ENCODE measurements around the gene AFAP1. TPM values are rescaled to one million over a fixed set of nuclear protein-coding genes. Genes with fewer than 3 reads are reported as not detected.

Gene AFAP1
- total RNA-seq, 1 donor from 2014 or later = 28.7 TPM

- no peak for ATAC-seq
- no peaks in the 10 kb centered on the region for H3K27me3 ChIP-seq
- H3K9me3 ChIP-seq = no peaks in the 10 kb centered on the region
- no peak overlapping the region for H3K4me3 ChIP-seq
- TF ChIP-seq CTCF (IDR thresholded peaks at IDR 0.05) = no peak
- no peaks in the 10 kb centered on the region for H3K36me3 ChIP-seq
- DNase-seq = no peak
- peaks cover 37% of the 10 kb centered on the region for H3K4me1 ChIP-seq
- no peak overlapping the region for H3K27ac ChIP-seq
- intact Hi-C loops (cut with DNase I) = no loop called here
Measured at GRCh38 chr4:7902826-7903225, 36.8 kb downstream of the AFAP1 start.

- intact Hi-C loops (cut with DNase I) = no loop called here
- Histone ChIP-seq H3K4me3 (no peak overlapping the region), H3K36me3 (no peaks in the 10 kb centered on the region), H3K4me1 (peaks cover 37% of the 10 kb centered on the region), H3K9me3 (no peaks in the 10 kb centered on the region), H3K27ac (no peak overlapping the region), H3K27me3 (no peaks in the 10 kb centered on the region)
- no peak for TF ChIP-seq CTCF (IDR thresholded peaks at IDR 0.05)
- DNase-seq (no peak), ATAC-seq (no peak)
Measured at GRCh38 chr4:7902101-7902553, 37.5 kb downstream of the AFAP1 start.

- no peak overlapping the region for H3K4me3 ChIP-seq
- H3K9me3 ChIP-seq = no peaks in the 10 kb centered on the region
- no peak for TF ChIP-seq CTCF (IDR thresholded peaks at IDR 0.05)
- ATAC-seq = no peak
- no peaks in the 10 kb centered on the region for H3K36me3 ChIP-seq
- intact Hi-C loops (cut with DNase I) = no loop called here
- H3K4me1 ChIP-seq = peaks cover 33% of the 10 kb centered on the region
- no peak overlapping the region for H3K27ac ChIP-seq
- no peaks in the 10 kb centered on the region for H3K27me3 ChIP-seq
- no peak for DNase-seq
Measured at GRCh38 chr4:7901311-7901885, 38.3 kb downstream of the AFAP1 start.

GRCh38 chr4:7900334-7900909 lies 39.2 kb downstream of the AFAP1 start:
- no peaks in the 10 kb centered on the region for H3K36me3 ChIP-seq
- no peaks in the 10 kb centered on the region for H3K27me3 ChIP-seq
- intact Hi-C loops (cut with DNase I) = no loop called here
- no peak for TF ChIP-seq CTCF (IDR thresholded peaks at IDR 0.05)
- no peak for DNase-seq
- H3K4me3 ChIP-seq = no peak overlapping the region
- H3K9me3 ChIP-seq = no peaks in the 10 kb centered on the region
- H3K4me1 ChIP-seq = peaks cover 26% of the 10 kb centered on the region
- ATAC-seq = no peak
- no peak overlapping the region for H3K27ac ChIP-seq

- Histone ChIP-seq H3K4me1 (peaks cover 15% of the 10 kb centered on the region), H3K27me3 (no peaks in the 10 kb centered on the region), H3K36me3 (no peaks in the 10 kb centered on the region), H3K9me3 (no peaks in the 10 kb centered on the region), H3K4me3 (no peak overlapping the region), H3K27ac (no peak overlapping the region)
- TF ChIP-seq CTCF (IDR thresholded peaks at IDR 0.05) = no peak
- DNase-seq (no peak), ATAC-seq (no peak)
- intact Hi-C loops (cut with DNase I) = no loop called here
Measured at GRCh38 chr4:7899184-7899869, 40.3 kb downstream of the AFAP1 start.
